Placental pericyte (primary cell): ENCODE measurements around the gene IFNAR2. TPM values are rescaled to one million over a fixed set of nuclear protein-coding genes. Genes with fewer than 3 reads are reported as not detected.

Experiments
- total RNA-seq: library from RNA; depleted of rRNA; stranded (reverse); fragments of >200 nt; gene quantifications from 2 replicates; pipeline ENCODE4 v1.2.3, GENCODE V29; 2012

The IFNAR2 gene
- total RNA-seq, result 4.4 and 5.2 TPM in 2 replicates

GRCh38 chr21:33229784-33230544, at the start of gene IFNAR2:
Gene IFNAR2, plus strand, starts transcription at chr21:33229938. Its CDS starts 11,985 bp downstream, at chr21:33241923.

GRCh38 chr21:33266050-33266788, 36.5 kb downstream of the IFNAR2 start, which contains the start of gene IL10RB:
Gene IL10RB, plus strand, starts transcription at chr21:33266367. Its CDS starts 99 bp downstream, at chr21:33266466.

Other genes with a start within 250 kb of the IFNAR2 start
- gene OLIG2, start 204.0 kb upstream of the IFNAR2 start, total RNA-seq, result not detected in 2 replicates
- not detected in 2 replicates for gene OLIG1, start 159.8 kb upstream of the IFNAR2 start, total RNA-seq
- gene IL10RB, start 36.4 kb downstream of the IFNAR2 start, total RNA-seq, result 45.4 and 55.1 TPM in 2 replicates
- gene IFNAR1, start 95.0 kb downstream of the IFNAR2 start, total RNA-seq, result 20.4 and 20.6 TPM in 2 replicates
- gene IFNGR2, start 173.5 kb downstream of the IFNAR2 start, total RNA-seq, result 48.4 and 117 TPM in 2 replicates